K562 (cell line): ENCODE data around the gene TAF11L10.

ENCODE experiments used
- CREM ChIP-seq: IDR thresholded peaks from 2 replicates; pipeline ENCODE4 v1.6.1; 2014; ENCODE audit warnings: antibody characterized with exemption, low read depth
- EZH2 ChIP-seq: IDR thresholded peaks from 2 replicates; pipeline ENCODE4 v1.6.1; 2012; ENCODE audit warnings: low read depth, mild to moderate bottlenecking, inconsistent platforms, low read length, borderline replicate concordance
- HMGN3 ChIP-seq: IDR thresholded peaks from 2 replicates; pipeline ENCODE4 v1.6.1; 2011; ENCODE audit warnings: borderline replicate concordance, low read depth, mild to moderate bottlenecking, mixed read lengths, low read length; ENCODE audit not compliant: insufficient read length; ENCODE audit errors: extremely low read depth
- MTF1 ChIP-seq: fragments of 250-450 bp; sonication (Bioruptor Pico); IDR thresholded peaks from 2 replicates; pipeline ENCODE4 v1.9.0; 2021; ENCODE audit warnings: moderate library complexity, mild to moderate bottlenecking, inconsistent platforms, borderline replicate concordance
- NR4A1 ChIP-seq, 2 experiments: fragments of 250-450 bp in 1 of 2; fragments of 450-650 bp in 1 of 2; sonication (Bioruptor Pico) in 1 of 2; IDR thresholded peaks; 2 replicates each; pipeline versions ENCODE4 v1.4.0 to v1.6.1; 2016 to 2020; ENCODE audit warnings: mild to moderate bottlenecking in 2 of 2, missing compliant biosample characterization in 1 of 2, missing genetic modification characterization in 1 of 2, moderate library complexity in 1 of 2
- RB1 ChIP-seq: fragments of 450-650 bp; IDR thresholded peaks from 2 replicates; pipeline ENCODE4 v1.6.1; 2017; ENCODE audit warnings: low read depth, mild to moderate bottlenecking
- SIN3B ChIP-seq: fragments of 450-650 bp; IDR thresholded peaks from 2 replicates; pipeline ENCODE4 v1.6.1; 2017; ENCODE audit warnings: low read depth, mild to moderate bottlenecking, moderate library complexity
- ZNF263 ChIP-seq: sonication (generic); formaldehyde crosslinking; IDR thresholded peaks from 2 replicates; pipeline ENCODE4 v1.8.0; 2022; ENCODE audit warnings: mild to moderate bottlenecking, missing genetic modification reagents, borderline replicate concordance
- TF ChIP-seq, protein P1 (sequence below): fragments of 250-450 bp; sonication (Bioruptor Pico); IDR thresholded peaks from 2 replicates; pipeline ENCODE4 v1.5.0; 2021; ENCODE audit warnings: mild to moderate bottlenecking, moderate library complexity
- TF ChIP-seq, protein P2 (sequence below), 3 experiments: IDR thresholded peaks in 2 of 3; conservative IDR thresholded peaks in 1 of 3; 2 replicates each; pipeline ENCODE4 v1.5.1; 2011 to 2012; ENCODE audit warnings: low read length in 3 of 3, mild to moderate bottlenecking in 3 of 3, control low read depth in 2 of 3, improper control_type of control experiment in 1 of 3, inconsistent platforms in 1 of 3, low read depth in 1 of 3, mixed read lengths in 1 of 3, moderate library complexity in 1 of 3; ENCODE audit not compliant: insufficient read depth in 2 of 3

DNA sequence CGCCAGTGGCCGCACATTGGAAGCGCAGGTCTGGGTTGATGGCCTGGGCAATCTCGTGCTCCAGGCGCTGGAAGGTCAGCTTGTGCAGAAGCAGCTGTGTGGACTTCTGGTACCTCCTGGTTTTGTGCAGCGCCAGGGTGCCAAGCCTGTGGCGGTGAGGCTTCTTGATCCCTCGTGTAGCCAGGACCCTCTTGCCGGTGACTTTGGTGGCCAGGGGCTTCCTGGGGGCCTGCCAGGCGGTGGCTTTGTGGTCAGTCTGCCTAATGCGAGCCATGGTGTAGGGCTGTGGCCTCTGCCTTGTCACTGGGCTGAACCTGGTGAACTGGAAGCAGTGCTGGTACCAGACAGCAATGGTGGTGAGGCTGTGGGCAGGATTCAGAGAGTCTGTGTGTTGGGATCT lies 28.1 kb upstream of the TAF11L10 start:
- no peak for TF ChIP-seq CREM
- TF ChIP-seq, protein P1, sequence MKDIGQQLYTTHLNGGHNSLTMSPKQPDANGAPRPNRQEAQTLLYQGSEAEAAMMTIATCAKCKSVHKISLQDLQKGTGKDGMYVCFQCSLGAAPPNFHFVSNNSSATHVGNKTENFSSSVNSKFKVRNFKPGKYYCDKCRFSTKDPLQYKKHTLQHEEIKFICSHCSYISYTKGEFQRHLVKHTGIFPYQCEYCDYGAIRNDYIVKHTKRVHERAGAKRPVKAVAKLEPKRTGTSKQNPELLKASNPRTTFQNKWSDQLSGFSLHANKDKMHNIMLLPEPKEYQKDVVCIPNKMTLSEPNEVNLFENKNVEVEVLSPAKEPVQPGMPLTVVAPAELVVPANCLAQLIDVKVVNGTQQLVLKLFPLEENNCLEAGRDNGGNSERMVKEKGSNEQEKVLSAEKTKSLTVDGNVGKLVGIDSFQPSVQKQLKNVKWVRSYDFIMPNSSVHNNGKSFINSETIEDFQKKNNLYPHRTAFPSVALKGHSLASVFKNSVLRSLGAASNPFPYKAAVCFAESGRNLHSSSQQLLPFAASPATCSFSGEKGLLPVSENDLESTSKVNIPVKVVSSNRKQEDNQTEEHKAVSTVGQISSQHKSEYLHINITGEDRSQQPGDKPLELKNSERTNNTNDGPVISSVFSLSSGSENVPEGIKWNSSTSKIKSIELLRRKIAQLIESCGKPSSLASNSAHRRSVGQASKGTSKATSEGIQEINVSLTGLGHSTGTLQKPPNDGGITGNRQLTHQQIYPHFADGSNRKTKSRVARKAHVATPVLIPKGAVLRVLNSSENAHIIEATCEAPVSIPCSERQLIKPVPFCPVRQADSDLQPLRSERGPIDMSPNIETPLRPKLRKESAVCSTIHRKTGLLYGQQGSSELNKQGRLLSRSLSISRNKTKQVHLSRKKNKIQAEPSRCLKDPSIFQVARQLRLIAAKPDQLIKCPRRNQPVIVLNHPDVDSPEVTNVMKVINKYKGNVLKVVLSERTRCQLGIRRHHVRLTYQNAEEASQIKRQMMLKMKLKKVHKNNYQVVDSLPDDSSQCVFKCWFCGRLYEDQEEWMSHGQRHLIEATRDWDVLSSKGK (CRISPR knock-in tag) = no peak
- no peak for TF ChIP-seq EZH2
- TF ChIP-seq MTF1 (CRISPR knock-in tag) = no peak
- no peak for TF ChIP-seq RB1
- TF ChIP-seq HMGN3 = no peak
- no peak for TF ChIP-seq ZNF263
- TF ChIP-seq NR4A1 (CRISPR knock-in tag; IDR thresholded peaks at IDR 0.05) = no peak
- no peak for TF ChIP-seq NR4A1 (tag; IDR thresholded peaks at IDR 0.05)
- TF ChIP-seq SIN3B = no peak
- TF ChIP-seq, protein P2, sequence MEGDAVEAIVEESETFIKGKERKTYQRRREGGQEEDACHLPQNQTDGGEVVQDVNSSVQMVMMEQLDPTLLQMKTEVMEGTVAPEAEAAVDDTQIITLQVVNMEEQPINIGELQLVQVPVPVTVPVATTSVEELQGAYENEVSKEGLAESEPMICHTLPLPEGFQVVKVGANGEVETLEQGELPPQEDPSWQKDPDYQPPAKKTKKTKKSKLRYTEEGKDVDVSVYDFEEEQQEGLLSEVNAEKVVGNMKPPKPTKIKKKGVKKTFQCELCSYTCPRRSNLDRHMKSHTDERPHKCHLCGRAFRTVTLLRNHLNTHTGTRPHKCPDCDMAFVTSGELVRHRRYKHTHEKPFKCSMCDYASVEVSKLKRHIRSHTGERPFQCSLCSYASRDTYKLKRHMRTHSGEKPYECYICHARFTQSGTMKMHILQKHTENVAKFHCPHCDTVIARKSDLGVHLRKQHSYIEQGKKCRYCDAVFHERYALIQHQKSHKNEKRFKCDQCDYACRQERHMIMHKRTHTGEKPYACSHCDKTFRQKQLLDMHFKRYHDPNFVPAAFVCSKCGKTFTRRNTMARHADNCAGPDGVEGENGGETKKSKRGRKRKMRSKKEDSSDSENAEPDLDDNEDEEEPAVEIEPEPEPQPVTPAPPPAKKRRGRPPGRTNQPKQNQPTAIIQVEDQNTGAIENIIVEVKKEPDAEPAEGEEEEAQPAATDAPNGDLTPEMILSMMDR (IDR thresholded peaks at IDR 0.05 in 2 of 3, conservative IDR thresholded peaks at IDR 0.05 in 1 of 3; ENCODE audit: insufficient read depth in 2 of 3, low read depth in 1 of 3, low read length in 3 of 3) = no peak
